ENCODE data around the gene RNF215.

DNA sequence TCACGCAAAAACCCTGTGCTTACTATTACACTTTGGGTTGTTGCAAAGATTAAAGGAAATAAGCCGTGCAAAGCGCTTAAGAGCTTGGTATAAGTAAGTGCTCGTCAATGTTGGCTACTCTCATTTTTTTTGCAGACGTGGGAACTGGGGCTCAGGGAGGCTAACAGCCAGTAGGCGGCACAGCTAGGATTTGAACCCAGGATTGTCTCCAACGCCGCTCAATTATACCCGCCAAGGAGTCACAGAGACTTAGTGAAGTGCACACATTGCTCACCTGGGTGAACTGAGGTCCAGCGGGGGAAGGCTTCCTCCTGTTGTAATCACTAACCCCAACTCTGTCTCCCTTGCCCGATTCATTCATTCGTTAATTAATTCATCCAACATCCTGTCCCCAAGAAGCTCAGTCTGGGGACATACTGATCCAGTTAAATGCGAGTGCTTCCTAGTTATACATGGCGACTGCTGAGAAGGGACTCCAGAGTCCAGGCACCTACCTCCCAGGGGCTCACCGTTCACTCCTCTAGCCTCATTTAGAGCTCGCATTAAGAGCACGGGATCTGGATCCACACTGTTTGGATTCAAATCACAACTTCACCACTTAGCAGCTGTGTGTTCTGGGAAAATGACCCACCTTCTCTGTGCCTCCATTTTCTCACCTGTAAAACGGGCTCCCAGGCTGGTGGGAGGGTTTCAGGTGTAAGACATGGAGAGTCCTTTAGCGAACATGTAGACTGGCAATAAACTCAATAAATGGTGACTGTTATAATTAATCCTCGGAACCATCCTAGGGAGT lies 37.5 kb upstream of the RNF215 start:
- no peak for TF ChIP-seq ZNF143 (CRISPR knock-in tag; IDR thresholded peaks at IDR 0.05)
- no peak for TF ChIP-seq GABPA (IDR thresholded peaks at IDR 0.05; ENCODE audit: low read depth, low read length)
- no peak for TF ChIP-seq GABPA (CRISPR knock-in tag; IDR thresholded peaks at IDR 0.05; ENCODE audit: low read depth)
- TF ChIP-seq ZNF747 (CRISPR knock-in tag; IDR thresholded peaks at IDR 0.05; ENCODE audit: borderline replicate concordance) = no peak
